Measurements from ENCODE around the gene CTNNA2. TPM values are rescaled to one million over a fixed set of nuclear protein-coding genes. Genes with fewer than 3 reads are reported as not detected.

Gene CTNNA2
- total RNA-seq, 1 donor from 2014 or later: 15.0 TPM

DNA sequence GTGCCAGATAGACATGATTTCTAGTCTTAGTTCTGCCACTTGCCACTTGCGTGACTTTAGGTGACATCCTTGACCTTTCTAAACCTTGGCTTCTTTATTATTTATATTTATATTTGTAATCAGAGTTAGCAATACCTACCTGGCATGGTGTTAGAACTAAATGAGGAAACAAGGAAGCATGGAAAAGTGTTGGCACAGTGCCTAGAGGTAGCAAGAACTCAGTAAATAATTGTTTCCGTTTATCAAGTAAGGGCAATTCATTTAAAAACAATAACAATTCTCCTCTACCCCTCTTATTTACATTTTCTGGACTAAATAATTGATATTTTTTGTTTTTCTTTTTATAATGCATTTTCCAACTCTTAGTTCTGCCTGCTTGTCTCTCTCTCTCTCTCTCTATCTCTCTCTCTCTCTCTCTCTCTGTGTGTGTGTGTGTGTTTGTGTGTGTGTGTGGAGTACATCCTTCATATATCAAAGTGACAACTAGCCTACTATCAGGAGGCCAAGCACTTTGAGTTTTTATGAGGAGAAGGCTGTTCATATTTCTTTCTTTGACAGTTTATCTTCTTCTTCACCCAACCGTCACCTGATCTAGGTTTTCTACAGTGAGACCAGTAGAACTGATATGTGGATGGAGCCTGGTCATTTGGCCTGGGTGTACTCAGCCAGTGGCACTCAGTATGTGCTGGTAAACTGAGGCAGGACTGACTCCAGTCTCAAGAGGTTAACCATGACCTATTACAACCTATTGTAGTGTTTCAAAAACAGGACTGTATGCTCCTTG is 657.2 kb downstream of the CTNNA2 start:
- Mint-ChIP-seq H3K4me3 (no peak overlapping the region), H3K27ac (no peak overlapping the region), H3K36me3 (no peaks in the 10 kb centered on the region), H3K9me3 (no peaks in the 10 kb centered on the region), H3K27me3 (no peaks in the 10 kb centered on the region), H3K4me1 (ENCODE audit: unreplicated experiment) (peaks cover 5% of the 10 kb centered on the region)
- TF ChIP-seq, protein P1, sequence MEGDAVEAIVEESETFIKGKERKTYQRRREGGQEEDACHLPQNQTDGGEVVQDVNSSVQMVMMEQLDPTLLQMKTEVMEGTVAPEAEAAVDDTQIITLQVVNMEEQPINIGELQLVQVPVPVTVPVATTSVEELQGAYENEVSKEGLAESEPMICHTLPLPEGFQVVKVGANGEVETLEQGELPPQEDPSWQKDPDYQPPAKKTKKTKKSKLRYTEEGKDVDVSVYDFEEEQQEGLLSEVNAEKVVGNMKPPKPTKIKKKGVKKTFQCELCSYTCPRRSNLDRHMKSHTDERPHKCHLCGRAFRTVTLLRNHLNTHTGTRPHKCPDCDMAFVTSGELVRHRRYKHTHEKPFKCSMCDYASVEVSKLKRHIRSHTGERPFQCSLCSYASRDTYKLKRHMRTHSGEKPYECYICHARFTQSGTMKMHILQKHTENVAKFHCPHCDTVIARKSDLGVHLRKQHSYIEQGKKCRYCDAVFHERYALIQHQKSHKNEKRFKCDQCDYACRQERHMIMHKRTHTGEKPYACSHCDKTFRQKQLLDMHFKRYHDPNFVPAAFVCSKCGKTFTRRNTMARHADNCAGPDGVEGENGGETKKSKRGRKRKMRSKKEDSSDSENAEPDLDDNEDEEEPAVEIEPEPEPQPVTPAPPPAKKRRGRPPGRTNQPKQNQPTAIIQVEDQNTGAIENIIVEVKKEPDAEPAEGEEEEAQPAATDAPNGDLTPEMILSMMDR (conservative IDR thresholded peaks at IDR 0.05): no peak
- DNase-seq (ENCODE audit: extremely low spot score, unreplicated experiment): no peak

DNA sequence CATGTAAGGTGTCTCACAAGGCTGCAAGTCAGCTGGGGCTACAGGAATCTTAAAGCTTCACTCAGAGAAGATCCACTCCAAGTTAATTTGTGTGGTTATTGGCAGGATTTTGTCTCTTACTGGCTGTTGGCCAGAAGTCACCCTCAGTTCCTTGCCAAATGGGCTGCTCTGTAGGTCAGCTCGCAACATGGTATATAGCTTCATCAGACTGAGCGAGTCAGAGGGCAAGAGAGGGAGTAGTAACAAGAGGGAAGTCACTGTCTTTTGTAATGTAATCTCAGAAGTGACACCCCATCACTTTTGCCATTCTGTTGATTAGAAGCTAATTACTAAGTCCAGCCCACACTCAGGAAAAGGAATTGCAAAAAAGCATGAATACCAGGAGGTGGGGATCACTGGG is 672.2 kb downstream of the CTNNA2 start:
- H3K9me3 Mint-ChIP-seq: peaks cover 18% of the 10 kb centered on the region
- no peak for DNase-seq (ENCODE audit: extremely low spot score, unreplicated experiment)
- H3K4me3 Mint-ChIP-seq: no peak overlapping the region
- H3K4me1 Mint-ChIP-seq (ENCODE audit: unreplicated experiment): no peaks in the 10 kb centered on the region
- TF ChIP-seq, protein P1 (conservative IDR thresholded peaks at IDR 0.05): no peak
- H3K27ac Mint-ChIP-seq: no peak overlapping the region
- H3K27me3 Mint-ChIP-seq: no peaks in the 10 kb centered on the region
- H3K36me3 Mint-ChIP-seq: peaks cover 6% of the 10 kb centered on the region

DNA sequence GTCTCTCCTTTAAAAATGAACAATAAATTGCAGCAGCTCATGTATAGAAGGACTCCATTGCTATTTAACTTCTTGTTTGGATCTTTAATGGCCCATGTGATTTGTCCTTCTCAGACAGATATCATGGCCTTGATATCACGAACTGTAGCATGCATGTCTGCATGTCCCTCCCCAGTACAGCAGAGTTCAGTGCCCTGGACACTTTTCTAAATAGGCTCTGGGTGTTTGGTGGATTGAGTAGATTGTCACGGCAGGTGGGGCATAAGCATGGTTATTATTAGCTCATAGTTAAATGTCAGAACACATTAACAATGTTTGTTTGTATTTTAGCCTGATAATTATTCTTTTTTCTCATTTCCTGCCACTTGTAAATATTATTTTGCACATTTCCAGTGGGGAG is 673.4 kb downstream of the CTNNA2 start:
- H3K27ac Mint-ChIP-seq: no peak overlapping the region
- H3K36me3 Mint-ChIP-seq: no peaks in the 10 kb centered on the region
- H3K9me3 Mint-ChIP-seq: peaks cover 11% of the 10 kb centered on the region
- no peak overlapping the region for H3K4me3 Mint-ChIP-seq
- DNase-seq (ENCODE audit: extremely low spot score, unreplicated experiment): no peak
- no peaks in the 10 kb centered on the region for H3K4me1 Mint-ChIP-seq (ENCODE audit: unreplicated experiment)
- H3K27me3 Mint-ChIP-seq: no peaks in the 10 kb centered on the region
- TF ChIP-seq, protein P1 (conservative IDR thresholded peaks at IDR 0.05): no peak

DNA sequence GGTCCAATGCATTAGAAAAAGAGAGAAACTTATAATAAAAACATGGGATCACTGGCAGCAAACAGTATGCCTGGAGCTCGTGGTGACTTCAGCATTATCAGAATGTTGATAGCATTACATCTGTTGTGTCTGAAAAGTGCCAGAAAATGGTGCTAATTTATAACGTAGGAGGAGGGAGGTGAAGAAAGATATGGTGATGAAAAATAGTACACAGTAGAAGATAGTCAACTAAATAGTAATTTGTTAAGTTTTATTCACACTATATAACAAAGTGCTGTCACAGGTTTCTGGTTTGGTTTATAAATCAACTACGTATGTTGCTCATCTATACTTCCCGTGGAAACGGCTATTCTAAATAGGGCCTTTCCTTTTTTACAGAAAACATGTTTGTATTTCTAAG is 674.3 kb downstream of the CTNNA2 start:
- no peak for DNase-seq (ENCODE audit: extremely low spot score, unreplicated experiment)
- no peaks in the 10 kb centered on the region for H3K27me3 Mint-ChIP-seq
- no peak overlapping the region for H3K27ac Mint-ChIP-seq
- no peaks in the 10 kb centered on the region for H3K36me3 Mint-ChIP-seq
- no peak overlapping the region for H3K4me3 Mint-ChIP-seq
- H3K9me3 Mint-ChIP-seq: peaks cover 11% of the 10 kb centered on the region
- TF ChIP-seq, protein P1 (conservative IDR thresholded peaks at IDR 0.05): no peak
- H3K4me1 Mint-ChIP-seq (ENCODE audit: unreplicated experiment): no peaks in the 10 kb centered on the region

DNA sequence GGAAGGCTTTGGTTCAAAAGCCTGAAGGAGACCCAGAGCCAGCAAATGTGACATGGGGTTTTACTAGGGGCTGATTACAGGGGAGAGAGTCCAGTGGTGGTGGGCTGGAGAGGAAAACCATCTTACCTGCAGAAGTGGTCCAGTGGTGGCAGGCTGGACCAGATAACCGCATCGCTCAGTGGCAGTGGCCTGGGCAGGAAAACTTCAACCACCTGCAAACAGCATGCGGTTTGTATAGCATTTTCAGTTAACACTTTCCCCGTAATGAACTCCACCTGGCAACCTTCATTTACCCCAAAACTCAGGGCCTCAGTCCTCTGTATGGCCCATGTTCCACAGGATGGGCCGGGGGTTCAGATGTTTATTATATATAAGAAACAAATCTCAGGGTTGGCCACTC is 677.3 kb downstream of the CTNNA2 start:
- Mint-ChIP-seq H3K4me3 (no peak overlapping the region), H3K27ac (no peak overlapping the region), H3K27me3 (no peaks in the 10 kb centered on the region), H3K36me3 (no peaks in the 10 kb centered on the region), H3K9me3 (peaks cover 7% of the 10 kb centered on the region), H3K4me1 (ENCODE audit: unreplicated experiment) (peaks cover 4% of the 10 kb centered on the region)
- TF ChIP-seq, protein P1 (conservative IDR thresholded peaks at IDR 0.05): no peak
- no peak for DNase-seq (ENCODE audit: extremely low spot score, unreplicated experiment)
